ENCODE results near the gene MTF1.

GRCh38 chr1:37867784-37868183, 8.4 kb upstream of the MTF1 start:
- TF ChIP-seq CTCF (IDR thresholded peaks at IDR 0.05 in 8 of 11, conservative IDR thresholded peaks at IDR 0.05 in 3 of 11) = no peak
- no peak for TF ChIP-seq POLR2A (IDR thresholded peaks at IDR 0.05)

Data from spleen (tissue), 7 donors.